ENCODE measurements around the gene PRR20C.
"Not testable (repeated sequence)": the region's sequence is repeated elsewhere in the genome, so short reads cannot be mapped to it uniquely, and the experiment has no call there.

Gene PRR20C

GRCh38 chr13:57136093-57136492, 17.8 kb upstream of the PRR20C start:
- H3K9me2 ChIP-seq (ENCODE audit: low read depth, low read length) = no peaks in the 10 kb centered on the region
- no peak overlapping the region for H3K9ac ChIP-seq (ENCODE audit: low read length)
- H3K4me3 ChIP-seq (ENCODE audit: low read depth, low read length, poor library complexity, severe bottlenecking) = no peak overlapping the region
- no peak for TF ChIP-seq EZH2 (IDR thresholded peaks at IDR 0.05; ENCODE audit: borderline replicate concordance, low read length)
- TF ChIP-seq, protein P1, sequence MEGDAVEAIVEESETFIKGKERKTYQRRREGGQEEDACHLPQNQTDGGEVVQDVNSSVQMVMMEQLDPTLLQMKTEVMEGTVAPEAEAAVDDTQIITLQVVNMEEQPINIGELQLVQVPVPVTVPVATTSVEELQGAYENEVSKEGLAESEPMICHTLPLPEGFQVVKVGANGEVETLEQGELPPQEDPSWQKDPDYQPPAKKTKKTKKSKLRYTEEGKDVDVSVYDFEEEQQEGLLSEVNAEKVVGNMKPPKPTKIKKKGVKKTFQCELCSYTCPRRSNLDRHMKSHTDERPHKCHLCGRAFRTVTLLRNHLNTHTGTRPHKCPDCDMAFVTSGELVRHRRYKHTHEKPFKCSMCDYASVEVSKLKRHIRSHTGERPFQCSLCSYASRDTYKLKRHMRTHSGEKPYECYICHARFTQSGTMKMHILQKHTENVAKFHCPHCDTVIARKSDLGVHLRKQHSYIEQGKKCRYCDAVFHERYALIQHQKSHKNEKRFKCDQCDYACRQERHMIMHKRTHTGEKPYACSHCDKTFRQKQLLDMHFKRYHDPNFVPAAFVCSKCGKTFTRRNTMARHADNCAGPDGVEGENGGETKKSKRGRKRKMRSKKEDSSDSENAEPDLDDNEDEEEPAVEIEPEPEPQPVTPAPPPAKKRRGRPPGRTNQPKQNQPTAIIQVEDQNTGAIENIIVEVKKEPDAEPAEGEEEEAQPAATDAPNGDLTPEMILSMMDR (IDR thresholded peaks at IDR 0.05; ENCODE audit: low read length) = no peak
- no peaks in the 10 kb centered on the region for H3K79me2 ChIP-seq (ENCODE audit: insufficient read depth, low read length)
- no peaks in the 10 kb centered on the region for H3K4me1 ChIP-seq (ENCODE audit: insufficient read depth, low read length, severe bottlenecking)
- no peak overlapping the region for H3K27ac ChIP-seq (ENCODE audit: low read depth, low read length, poor library complexity, severe bottlenecking)
- no peaks in the 10 kb centered on the region for H3F3A ChIP-seq (ENCODE audit: insufficient read depth, low read length)
- no peaks in the 10 kb centered on the region for H3K27me3 ChIP-seq (ENCODE audit: insufficient read depth, low read length)
- H2AFZ ChIP-seq (ENCODE audit: low read length) = no peak overlapping the region
- no peaks in the 10 kb centered on the region for H3K9me3 ChIP-seq (ENCODE audit: low read length)
- no peak overlapping the region for H3K4me2 ChIP-seq (ENCODE audit: low read length)
- H4K20me1 ChIP-seq (ENCODE audit: insufficient read depth, low read length) = no peaks in the 10 kb centered on the region
- H3K36me3 ChIP-seq (ENCODE audit: insufficient read depth, low read length) = no peaks in the 10 kb centered on the region

DNA sequence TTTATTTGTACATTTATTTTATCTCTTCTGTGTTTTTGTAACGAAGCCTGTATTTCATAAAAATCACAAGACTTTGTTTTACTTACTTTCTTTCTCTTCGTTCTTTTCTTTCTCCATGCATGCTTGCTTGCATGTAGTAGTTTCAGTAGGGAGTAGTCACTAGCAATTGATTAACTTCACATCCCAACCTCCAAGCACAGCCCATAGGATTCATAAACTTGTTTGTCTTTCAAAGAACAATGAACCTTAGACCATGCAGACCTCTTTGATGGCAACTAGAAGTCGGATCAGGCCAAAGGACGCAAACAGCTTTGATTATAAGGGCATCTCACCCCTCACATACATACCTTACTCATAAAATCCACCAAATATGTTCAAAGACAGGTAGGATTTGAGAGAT, 16.3 kb upstream of the PRR20C start:
- Histone ChIP-seq H3K9me2 (ENCODE audit: low read depth, low read length) (no peaks in the 10 kb centered on the region), H3K4me1 (ENCODE audit: insufficient read depth, low read length, severe bottlenecking) (no peaks in the 10 kb centered on the region), H3K27me3 (ENCODE audit: insufficient read depth, low read length) (no peaks in the 10 kb centered on the region), H3K4me2 (ENCODE audit: low read length) (no peak overlapping the region), H3K79me2 (ENCODE audit: insufficient read depth, low read length) (no peaks in the 10 kb centered on the region), H2AFZ (ENCODE audit: low read length) (no peak overlapping the region), H3K27ac (ENCODE audit: low read depth, low read length, poor library complexity, severe bottlenecking) (no peak overlapping the region), H3K36me3 (ENCODE audit: insufficient read depth, low read length) (no peaks in the 10 kb centered on the region), H3K9ac (ENCODE audit: low read length) (no peak overlapping the region), H3F3A (ENCODE audit: insufficient read depth, low read length) (no peaks in the 10 kb centered on the region), H3K9me3 (ENCODE audit: low read length) (no peaks in the 10 kb centered on the region), H4K20me1 (ENCODE audit: insufficient read depth, low read length) (no peaks in the 10 kb centered on the region), H3K4me3 (ENCODE audit: low read depth, low read length, poor library complexity, severe bottlenecking) (no peak overlapping the region)
- TF ChIP-seq, protein P1 (IDR thresholded peaks at IDR 0.05; ENCODE audit: low read length) = no peak
- no peak for TF ChIP-seq EZH2 (IDR thresholded peaks at IDR 0.05; ENCODE audit: borderline replicate concordance, low read length)

DNA sequence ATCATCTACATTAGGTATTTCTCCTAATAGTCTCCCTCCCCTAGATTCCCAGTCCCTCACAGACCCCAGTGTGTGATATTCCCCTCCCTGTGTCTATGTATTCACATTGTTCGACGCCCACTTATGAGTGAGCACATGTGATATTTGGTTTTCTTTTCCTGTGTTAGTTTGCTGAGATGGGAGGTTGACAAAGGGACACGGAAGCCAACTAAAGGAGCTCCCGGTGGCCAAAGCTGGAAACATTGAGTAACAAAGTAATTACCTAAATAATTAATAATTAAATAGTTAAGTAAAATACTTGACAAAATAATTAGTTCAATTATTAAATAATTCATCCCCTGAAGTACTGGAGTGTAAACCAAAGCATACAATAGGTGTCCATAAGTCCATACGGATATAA, 14.9 kb upstream of the PRR20C start:
- Histone ChIP-seq H3K27me3 (ENCODE audit: insufficient read depth, low read length) (no peaks in the 10 kb centered on the region), H3K9me2 (ENCODE audit: low read depth, low read length) (no peaks in the 10 kb centered on the region), H3K79me2 (ENCODE audit: insufficient read depth, low read length) (no peaks in the 10 kb centered on the region), H4K20me1 (ENCODE audit: insufficient read depth, low read length) (no peaks in the 10 kb centered on the region), H3K4me2 (ENCODE audit: low read length) (no peak overlapping the region), H3K4me1 (ENCODE audit: insufficient read depth, low read length, severe bottlenecking) (no peaks in the 10 kb centered on the region), H3K9ac (ENCODE audit: low read length) (no peak overlapping the region), H2AFZ (ENCODE audit: low read length) (no peak overlapping the region), H3F3A (ENCODE audit: insufficient read depth, low read length) (no peaks in the 10 kb centered on the region), H3K27ac (ENCODE audit: low read depth, low read length, poor library complexity, severe bottlenecking) (no peak overlapping the region), H3K9me3 (ENCODE audit: low read length) (no peaks in the 10 kb centered on the region), H3K36me3 (ENCODE audit: insufficient read depth, low read length) (no peaks in the 10 kb centered on the region), H3K4me3 (ENCODE audit: low read depth, low read length, poor library complexity, severe bottlenecking) (no peak overlapping the region)
- TF ChIP-seq, protein P1 (IDR thresholded peaks at IDR 0.05; ENCODE audit: low read length) = no peak
- no peak for TF ChIP-seq EZH2 (IDR thresholded peaks at IDR 0.05; ENCODE audit: borderline replicate concordance, low read length)

DNA sequence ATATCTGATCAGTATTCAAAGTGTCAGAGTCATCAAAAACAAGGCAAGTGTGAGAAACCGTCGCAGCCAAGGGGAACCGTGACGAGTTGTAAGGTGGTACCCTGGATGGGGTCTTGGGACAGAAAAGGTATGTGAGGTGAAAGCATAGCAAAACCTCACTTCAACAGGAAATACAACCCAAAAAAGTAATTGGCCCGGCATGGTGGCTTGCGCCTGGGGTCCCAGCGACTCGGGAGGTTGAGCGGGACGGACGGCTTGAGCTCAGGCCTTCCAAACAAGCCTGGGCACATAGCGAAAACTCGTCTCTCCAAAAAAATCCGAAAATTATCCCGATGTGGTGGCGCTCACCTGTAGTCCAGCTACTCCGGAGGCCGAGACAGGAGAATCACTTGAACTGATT, 14.1 kb upstream of the PRR20C start:
- not testable (repeated sequence) for H3K4me1 ChIP-seq (ENCODE audit: insufficient read depth, low read length, severe bottlenecking); H3K27me3 ChIP-seq (ENCODE audit: insufficient read depth, low read length); H3K4me2 ChIP-seq (ENCODE audit: low read length); H3F3A ChIP-seq (ENCODE audit: insufficient read depth, low read length); H3K79me2 ChIP-seq (ENCODE audit: insufficient read depth, low read length); H3K9ac ChIP-seq (ENCODE audit: low read length); H3K4me3 ChIP-seq (ENCODE audit: low read depth, low read length, poor library complexity, severe bottlenecking); H3K36me3 ChIP-seq (ENCODE audit: insufficient read depth, low read length); H3K9me3 ChIP-seq (ENCODE audit: low read length); H3K27ac ChIP-seq (ENCODE audit: low read depth, low read length, poor library complexity, severe bottlenecking); H3K9me2 ChIP-seq (ENCODE audit: low read depth, low read length); H4K20me1 ChIP-seq (ENCODE audit: insufficient read depth, low read length); H2AFZ ChIP-seq (ENCODE audit: low read length)

DNA sequence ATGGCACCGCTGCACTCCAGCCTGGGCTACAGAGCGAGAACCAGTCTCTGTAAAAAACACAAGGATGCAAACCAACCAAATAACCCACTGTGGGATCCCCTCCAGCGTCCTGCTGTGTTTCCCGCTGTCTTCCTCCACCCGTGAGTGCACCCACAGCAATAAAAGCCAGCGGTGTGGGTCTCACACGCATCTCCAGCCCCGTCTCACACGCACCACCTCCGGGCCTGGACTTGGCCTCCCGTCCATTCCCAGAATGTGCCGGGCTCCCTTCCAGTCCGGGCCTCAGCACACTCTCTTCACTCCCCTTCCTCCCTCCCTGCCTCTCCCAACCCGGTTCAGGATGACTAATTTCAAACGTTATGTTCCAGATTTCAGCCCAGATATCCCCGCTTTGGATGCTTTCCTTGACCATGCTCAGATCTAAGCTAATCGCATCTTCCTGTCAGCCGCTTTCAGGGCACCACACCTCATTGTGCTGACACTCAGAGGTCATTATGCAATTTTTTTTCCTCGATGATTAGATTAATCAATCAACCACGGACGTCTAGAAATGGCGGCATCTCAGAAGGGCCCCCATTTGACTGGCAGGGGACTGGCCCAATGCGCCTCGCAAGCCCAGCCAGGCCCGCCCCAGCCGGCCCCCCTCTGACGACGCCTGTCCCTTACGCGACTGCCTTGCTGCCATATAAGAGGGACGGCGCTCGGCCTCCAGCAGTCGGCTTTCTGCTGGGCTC, 13.5 kb upstream of the PRR20C start, which contains the start of gene PRR20A:
Gene PRR20A, plus strand, starts transcription at position 684 of the 734 bp plus-strand sequence. CDS start 387 bp downstream, outside the sequence.
- H3K27me3 ChIP-seq (ENCODE audit: insufficient read depth, low read length); H3K4me3 ChIP-seq (ENCODE audit: low read depth, low read length, poor library complexity, severe bottlenecking); H2AFZ ChIP-seq (ENCODE audit: low read length); H3K4me1 ChIP-seq (ENCODE audit: insufficient read depth, low read length, severe bottlenecking); H4K20me1 ChIP-seq (ENCODE audit: insufficient read depth, low read length); H3K27ac ChIP-seq (ENCODE audit: low read depth, low read length, poor library complexity, severe bottlenecking); H3F3A ChIP-seq (ENCODE audit: insufficient read depth, low read length); H3K9me3 ChIP-seq (ENCODE audit: low read length); H3K36me3 ChIP-seq (ENCODE audit: insufficient read depth, low read length); H3K9ac ChIP-seq (ENCODE audit: low read length); H3K4me2 ChIP-seq (ENCODE audit: low read length); H3K9me2 ChIP-seq (ENCODE audit: low read depth, low read length); H3K79me2 ChIP-seq (ENCODE audit: insufficient read depth, low read length): not testable (repeated sequence)

Measured in OCI-LY1 (cell line).